Ectodermal cell (in vitro differentiated cells): ENCODE data around the gene ZNRF1.

Source experiments
- H3K27ac ChIP-seq: 2 replicates; pipeline ENCODE4 v1.7.0; 2013; ENCODE audit warnings: mild to moderate bottlenecking, low read depth, low read length; ENCODE audit not compliant: insufficient read depth, poor library complexity, severe bottlenecking
- H3K27me3 ChIP-seq: 2 replicates; pipeline ENCODE4 v1.7.0; 2013; ENCODE audit warnings: mild to moderate bottlenecking, low read length; ENCODE audit not compliant: insufficient read depth, control insufficient read depth, poor library complexity, severe bottlenecking
- H3K36me3 ChIP-seq: one replicate; pipeline ENCODE4 v1.7.0; 2013; ENCODE audit warnings: low read length; ENCODE audit not compliant: control insufficient read depth, insufficient read depth
- H3K4me1 ChIP-seq: one replicate; pipeline ENCODE4 v1.7.0; 2013; ENCODE audit warnings: low read length; ENCODE audit not compliant: control insufficient read depth, insufficient read depth
- H3K4me3 ChIP-seq: 2 replicates; pipeline ENCODE4 v1.7.0; 2013; ENCODE audit warnings: low read depth, low read length, control low read depth; ENCODE audit not compliant: insufficient read depth
- H3K9me3 ChIP-seq: 2 replicates; pipeline ENCODE4 v1.7.0; 2013; ENCODE audit warnings: mild to moderate bottlenecking, low read length, moderate library complexity; ENCODE audit not compliant: control insufficient read depth
- WGBS, 2 experiments: methylation state at CpG; one replicate each; pipeline ENCODE4 v1.1.7; 2013; ENCODE audit warnings: missing lambda C conversion rate in 2 of 2; 5-methylcytosine and 5-hydroxymethylcytosine counted together

ZNRF1 gene

GRCh38 chr16:75065149-75065505, 66.3 kb downstream of the ZNRF1 start:
- Histone ChIP-seq H3K27me3 (no peaks in the 10 kb centered on the region), H3K4me1 (peaks cover 5% of the 10 kb centered on the region), H3K9me3 (no peaks in the 10 kb centered on the region), H3K27ac (no peak overlapping the region), H3K36me3 (no peaks in the 10 kb centered on the region), H3K4me3 (no peak overlapping the region)
- WGBS, 2 experiments: 79 to 85% methylated on average over 9 to 10 of the region's 10 CpGs

GRCh38 chr16:75065521-75066149, 66.8 kb downstream of the ZNRF1 start:
- no peaks in the 10 kb centered on the region for H3K36me3 ChIP-seq
- peaks cover 5% of the 10 kb centered on the region for H3K4me1 ChIP-seq
- H3K9me3 ChIP-seq: no peaks in the 10 kb centered on the region
- H3K27me3 ChIP-seq: no peaks in the 10 kb centered on the region
- H3K4me3 ChIP-seq: no peak overlapping the region
- no peak overlapping the region for H3K27ac ChIP-seq
- 92 to 94% methylated on average over 6 to 7 of the region's 7 CpGs for WGBS, 2 experiments

DNA sequence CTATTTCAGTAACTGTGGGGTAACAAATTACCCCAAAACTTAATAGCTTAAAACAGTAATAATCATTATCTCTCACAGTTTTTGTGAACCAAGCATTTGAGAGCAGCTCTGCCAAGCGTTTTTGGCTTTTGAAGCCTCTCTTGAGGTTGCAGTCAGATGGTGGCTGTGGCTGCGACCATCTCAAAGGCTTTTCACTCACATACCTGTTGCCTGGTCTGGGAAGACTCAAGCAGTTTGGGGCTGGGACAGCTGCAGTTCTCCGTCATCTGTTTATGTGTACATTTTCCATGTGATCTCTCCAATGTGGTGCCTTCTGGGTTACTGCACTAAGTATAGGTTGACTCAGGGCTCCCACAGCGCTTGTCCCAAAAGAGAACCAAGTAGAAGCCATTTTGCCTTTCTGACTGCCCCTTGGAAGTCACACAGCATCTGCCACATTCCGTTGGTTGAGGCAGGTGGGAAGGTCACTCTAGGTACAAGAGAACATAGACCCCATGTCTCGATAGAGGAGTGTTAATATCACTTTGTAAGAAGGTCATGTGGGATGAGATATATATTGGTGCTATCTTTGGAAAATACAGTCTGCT, 68.1 kb downstream of the ZNRF1 start:
- H3K4me1 ChIP-seq: peaks cover 5% of the 10 kb centered on the region
- no peaks in the 10 kb centered on the region for H3K36me3 ChIP-seq
- no peaks in the 10 kb centered on the region for H3K9me3 ChIP-seq
- no peaks in the 10 kb centered on the region for H3K27me3 ChIP-seq
- 95% methylated on average over 6 of the region's 6 CpGs for WGBS, 2 experiments
- no peak overlapping the region for H3K27ac ChIP-seq
- no peak overlapping the region for H3K4me3 ChIP-seq

GRCh38 chr16:75068085-75069031, 69.5 kb downstream of the ZNRF1 start:
- 86 to 91% methylated on average over 10 of the region's 10 CpGs for WGBS, 2 experiments
- H3K36me3 ChIP-seq: no peaks in the 10 kb centered on the region
- no peaks in the 10 kb centered on the region for H3K9me3 ChIP-seq

GRCh38 chr16:75070012-75070841, 71.4 kb downstream of the ZNRF1 start:
- Histone ChIP-seq H3K4me1 (peaks cover 10% of the 10 kb centered on the region), H3K4me3 (no peak overlapping the region), H3K27ac (no peak overlapping the region), H3K27me3 (no peaks in the 10 kb centered on the region), H3K36me3 (no peaks in the 10 kb centered on the region), H3K9me3 (no peaks in the 10 kb centered on the region)
- 87 to 88% methylated on average over 10 to 11 of the region's 11 CpGs for WGBS, 2 experiments

More at GRCh38 chr16:75068085-75069031, 69.5 kb downstream of the ZNRF1 start:
- Histone ChIP-seq H3K27ac (no peak overlapping the region), H3K27me3 (no peaks in the 10 kb centered on the region), H3K4me3 (no peak overlapping the region), H3K4me1 (peaks cover 3% of the 10 kb centered on the region)

GRCh38 chr16:75071621-75072020, 72.8 kb downstream of the ZNRF1 start:
- Histone ChIP-seq H3K27ac (no peak overlapping the region), H3K36me3 (no peaks in the 10 kb centered on the region), H3K9me3 (no peaks in the 10 kb centered on the region), H3K4me1 (peaks cover 10% of the 10 kb centered on the region), H3K4me3 (no peak overlapping the region), H3K27me3 (no peaks in the 10 kb centered on the region)
- 93 to 97% methylated on average over 3 of the region's 3 CpGs for WGBS, 2 experiments

GRCh38 chr16:75072239-75072947, 73.6 kb downstream of the ZNRF1 start:
- WGBS, 2 experiments: 90 to 95% methylated on average over 2 of the region's 2 CpGs
- H3K9me3 ChIP-seq: no peaks in the 10 kb centered on the region
- no peak overlapping the region for H3K4me3 ChIP-seq
- no peaks in the 10 kb centered on the region for H3K27me3 ChIP-seq
- H3K27ac ChIP-seq: no peak overlapping the region
- peaks cover 10% of the 10 kb centered on the region for H3K4me1 ChIP-seq
- no peaks in the 10 kb centered on the region for H3K36me3 ChIP-seq

DNA sequence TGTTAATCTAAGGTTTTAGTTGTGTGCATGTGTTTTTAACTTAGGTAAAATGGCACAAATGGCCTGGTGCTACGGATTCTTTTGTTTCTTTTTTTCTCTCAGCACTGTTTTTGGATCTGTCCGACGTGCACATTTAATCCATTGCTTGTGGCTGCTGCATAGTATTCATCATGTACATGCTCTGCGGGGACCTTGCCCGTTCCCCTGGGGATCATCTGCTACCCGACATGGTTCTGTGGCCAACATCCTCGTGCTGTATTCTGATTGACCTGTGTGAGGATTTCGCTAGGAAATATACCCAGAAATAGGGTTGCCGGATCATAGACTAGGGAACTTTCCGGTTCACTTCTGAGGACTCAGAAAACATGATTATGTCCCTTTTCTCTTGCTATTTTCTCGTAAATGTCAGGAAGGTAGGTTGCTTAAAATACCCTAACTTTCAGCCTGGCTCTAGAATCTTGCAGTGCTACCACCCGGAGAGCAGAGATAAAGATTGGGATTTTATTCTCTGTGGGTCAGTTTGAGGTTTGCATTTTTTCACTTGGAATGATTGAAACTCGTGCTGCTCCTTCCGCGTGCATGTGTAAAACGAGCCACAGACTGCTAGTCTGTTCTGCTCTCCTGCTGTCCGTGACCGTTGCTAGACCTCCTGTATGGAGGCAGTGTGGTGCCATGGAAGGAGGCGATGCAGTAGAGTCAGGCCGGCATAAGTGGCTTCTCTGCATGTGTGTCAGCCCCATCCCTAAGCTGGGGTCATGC, 74.9 kb downstream of the ZNRF1 start:
- WGBS, 2 experiments: 81 to 82% methylated on average over 20 of the region's 20 CpGs
- Histone ChIP-seq H3K4me1 (peaks cover 10% of the 10 kb centered on the region), H3K27ac (no peak overlapping the region)

GRCh38 chr16:75074304-75074793, 75.5 kb downstream of the ZNRF1 start:
- 94 to 97% methylated on average over 4 of the region's 4 CpGs for WGBS, 2 experiments
- Histone ChIP-seq H3K36me3 (no peaks in the 10 kb centered on the region), H3K9me3 (no peaks in the 10 kb centered on the region), H3K4me3 (no peak overlapping the region), H3K4me1 (peaks cover 10% of the 10 kb centered on the region), H3K27me3 (no peaks in the 10 kb centered on the region), H3K27ac (no peak overlapping the region)

More for the DNA sequence above, 74.9 kb downstream of the ZNRF1 start:
- no peak overlapping the region for H3K4me3 ChIP-seq
- no peaks in the 10 kb centered on the region for H3K9me3 ChIP-seq
- H3K27me3 ChIP-seq: no peaks in the 10 kb centered on the region
- no peaks in the 10 kb centered on the region for H3K36me3 ChIP-seq
